Transverse colon (tissue), 4 donors: ENCODE results near the gene PI16. TPM values are rescaled to one million over a fixed set of nuclear protein-coding genes. Genes with fewer than 3 reads are reported as not detected.

Experiments
- DNase-seq: peaks from one replicate; pipeline ENCODE4 v3.0.0-alpha.2; 2019
- H3K27ac ChIP-seq, 4 donors: fragments of 200-600 bp; sonication (generic); 2 replicates each; pipeline ENCODE4 v1.5.1; 2016 to 2018; ENCODE audit warnings: inconsistent platforms in 4 of 4
- H3K27me3 ChIP-seq: fragments of 200-600 bp; sonication (generic); 2 replicates; pipeline ENCODE4 v1.5.1; 2017; ENCODE audit warnings: inconsistent platforms
- H3K36me3 ChIP-seq, 4 donors: fragments of 200-600 bp; sonication (generic); 2 replicates each; pipeline ENCODE4 v1.5.1; 2017 to 2019; ENCODE audit warnings: inconsistent platforms in 4 of 4
- H3K4me1 ChIP-seq, 4 donors: fragments of 200-600 bp; sonication (generic); 2 replicates each; pipeline ENCODE4 v1.5.1; 2017 to 2020; ENCODE audit warnings: inconsistent platforms in 4 of 4
- H3K4me3 ChIP-seq, 4 donors: fragments of 200-600 bp; sonication (generic); 1 replicate in 1 of 4; 2 replicates in 3 of 4; pipeline versions ENCODE4 v1.5.1 to v1.6.1; 2017 to 2019; ENCODE audit warnings: inconsistent platforms in 4 of 4
- H3K9me3 ChIP-seq, 2 donors: fragments of 200-600 bp; sonication (generic); 2 replicates each; pipeline ENCODE4 v1.5.1; 2017 to 2019; ENCODE audit warnings: inconsistent platforms in 2 of 2
- EP300 ChIP-seq: sonication (generic); formaldehyde crosslinking; IDR thresholded peaks from one replicate; pipeline ENCODE4 v1.6.1; 2017; ENCODE audit warnings: antibody characterized with exemption, low read depth
- POLR2A ChIP-seq: fragments of 450-650 bp; IDR thresholded peaks from one replicate; pipeline ENCODE4 v1.6.1; 2016; ENCODE audit warnings: antibody characterized with exemption, mild to moderate bottlenecking, moderate library complexity
- POLR2AphosphoS5 ChIP-seq, 3 donors: sonication (generic); formaldehyde crosslinking; IDR thresholded peaks; one replicate each; pipeline ENCODE4 v1.6.1; 2016; ENCODE audit warnings: antibody characterized with exemption in 3 of 3
- WGBS, 2 donors: methylation state at CpG; one replicate each; pipeline ENCODE4 v1.1.5; 2018; ENCODE audit warnings: low coverage in 1 of 2; 5-methylcytosine and 5-hydroxymethylcytosine counted together
- in situ Hi-C, 4 donors: fragments of 200-750 bp; cut with MboI; loops; one replicate each; pipeline versions ENCODE4 v1.15.0 to v1.15.1; 2017; ENCODE audit warnings: low sequenced_read_pairs in 3 of 4, low pct_ligation_motif_present in 1 of 4, low pct_unique_long_range_greater_than_20kb in 1 of 4
- intact Hi-C: fragments of 100-400 bp; cut with DNase I; formaldehyde crosslinking; loops from one replicate; pipeline ENCODE4 v1.15.1; 2023; ENCODE audit warnings: low total_unique reads
- total RNA-seq, 4 donors: library from RNA; depleted of rRNA; stranded (reverse); fragments of >200 nt; gene quantifications; one replicate each; pipeline ENCODE4 v1.1.0, GENCODE V29; 2016
- TF ChIP-seq, protein P1 (sequence below), 5 experiments: fragments of 200-600 bp in 3 of 5; fragments of 450-650 bp in 2 of 5; sonication (generic) in 3 of 5; IDR thresholded peaks; 1 replicate in 2 of 5; 2 replicates in 3 of 5; pipeline ENCODE4 v1.5.1; 2016 to 2017; ENCODE audit warnings: antibody characterized with exemption in 5 of 5, inconsistent platforms in 3 of 5, mild to moderate bottlenecking in 2 of 5, moderate library complexity in 1 of 5

Gene PI16
- total RNA-seq, 4 donors from 2014 or later: 0.60 to 5.6 (median 4.0) TPM; not detected in 1

- H3K27me3 ChIP-seq: no peaks in the 10 kb centered on the region
- H3K4me3 ChIP-seq: no peak overlapping the region
- H3K36me3 ChIP-seq: peaks cover 0 to 68% (median 29%) of the 10 kb centered on the region in 4 donors
- no peaks in the 10 kb centered on the region for H3K9me3 ChIP-seq
- H3K4me1 ChIP-seq: no peaks in the 10 kb centered on the region
- WGBS, 2 donors: 79% methylated on average over 14 of the region's 14 CpGs; no CpG with 5 or more reads in 1 of the 2 donors
- no peak for TF ChIP-seq POLR2A
- TF ChIP-seq, protein P1, sequence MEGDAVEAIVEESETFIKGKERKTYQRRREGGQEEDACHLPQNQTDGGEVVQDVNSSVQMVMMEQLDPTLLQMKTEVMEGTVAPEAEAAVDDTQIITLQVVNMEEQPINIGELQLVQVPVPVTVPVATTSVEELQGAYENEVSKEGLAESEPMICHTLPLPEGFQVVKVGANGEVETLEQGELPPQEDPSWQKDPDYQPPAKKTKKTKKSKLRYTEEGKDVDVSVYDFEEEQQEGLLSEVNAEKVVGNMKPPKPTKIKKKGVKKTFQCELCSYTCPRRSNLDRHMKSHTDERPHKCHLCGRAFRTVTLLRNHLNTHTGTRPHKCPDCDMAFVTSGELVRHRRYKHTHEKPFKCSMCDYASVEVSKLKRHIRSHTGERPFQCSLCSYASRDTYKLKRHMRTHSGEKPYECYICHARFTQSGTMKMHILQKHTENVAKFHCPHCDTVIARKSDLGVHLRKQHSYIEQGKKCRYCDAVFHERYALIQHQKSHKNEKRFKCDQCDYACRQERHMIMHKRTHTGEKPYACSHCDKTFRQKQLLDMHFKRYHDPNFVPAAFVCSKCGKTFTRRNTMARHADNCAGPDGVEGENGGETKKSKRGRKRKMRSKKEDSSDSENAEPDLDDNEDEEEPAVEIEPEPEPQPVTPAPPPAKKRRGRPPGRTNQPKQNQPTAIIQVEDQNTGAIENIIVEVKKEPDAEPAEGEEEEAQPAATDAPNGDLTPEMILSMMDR (IDR thresholded peaks at IDR 0.05): no peak
- TF ChIP-seq EP300: no peak
- TF ChIP-seq POLR2AphosphoS5 (IDR thresholded peaks at IDR 0.05): no peak
- H3K27ac ChIP-seq: no peak overlapping the region
- intact Hi-C loops (no loop called here), in situ Hi-C loops (no loop called here)
- no peak for DNase-seq
Measured at GRCh38 chr6:36969240-36969691, 14.7 kb downstream of the PI16 start.

DNA sequence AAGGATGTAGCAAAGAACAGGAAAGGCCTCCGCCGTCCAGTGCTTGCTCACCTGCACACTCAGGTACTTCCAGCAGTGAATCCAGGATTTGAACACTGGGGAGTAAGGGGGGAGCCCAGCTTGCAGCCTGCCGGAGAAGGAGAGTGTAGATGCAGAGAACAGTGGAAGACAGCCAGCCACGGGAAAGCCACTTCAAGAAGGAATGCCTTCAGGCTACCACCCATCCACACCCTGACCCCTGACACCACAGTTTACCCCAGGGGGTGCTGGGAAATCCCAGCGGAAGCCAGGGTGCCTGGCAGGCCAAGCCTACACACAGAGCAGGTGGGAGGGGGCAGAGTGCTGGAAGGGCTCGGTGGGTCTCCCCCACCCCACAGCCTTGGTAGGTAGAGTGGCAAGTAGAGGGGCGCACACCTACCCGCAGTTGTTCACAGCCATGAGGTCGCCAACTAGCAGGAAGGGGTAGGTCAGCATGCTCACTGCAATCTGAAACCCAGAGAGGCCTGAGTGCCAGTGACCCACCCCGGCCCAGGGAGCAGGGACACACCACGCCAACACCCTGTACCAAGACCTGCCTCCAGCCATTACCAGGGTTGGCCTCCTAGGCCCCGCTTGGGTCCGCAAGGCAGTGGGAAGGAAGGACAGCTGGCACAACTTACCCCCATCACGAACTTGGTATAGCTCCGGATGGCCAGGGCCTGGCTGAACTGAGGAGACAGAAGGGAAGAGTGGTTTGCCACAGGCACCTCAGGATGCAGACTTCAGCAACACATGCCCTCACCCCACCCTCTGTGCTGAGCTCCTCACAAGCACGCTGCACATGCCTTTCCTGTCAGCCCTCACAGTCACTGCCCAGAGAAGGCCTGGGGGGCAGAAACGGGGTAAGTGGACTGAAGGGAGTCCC, 15.7 kb downstream of the PI16 start:
- in situ Hi-C loops (no loop called here), intact Hi-C loops (no loop called here)
- no peak overlapping the region for H3K27ac ChIP-seq
- no peaks in the 10 kb centered on the region for H3K27me3 ChIP-seq
- H3K4me3 ChIP-seq: no peak overlapping the region
- peaks cover 0 to 78% (median 33%) of the 10 kb centered on the region in 4 donors for H3K36me3 ChIP-seq
- no peak for TF ChIP-seq EP300
- TF ChIP-seq, protein P1 (IDR thresholded peaks at IDR 0.05): no peak
- TF ChIP-seq POLR2AphosphoS5 (IDR thresholded peaks at IDR 0.05): no peak
- no peak for TF ChIP-seq POLR2A
- H3K9me3 ChIP-seq: no peaks in the 10 kb centered on the region
- WGBS, 2 donors: 90% methylated on average over 14 of the region's 17 CpGs; no CpG with 5 or more reads in 1 of the 2 donors
- no peak for DNase-seq
- no peaks in the 10 kb centered on the region for H3K4me1 ChIP-seq

DNA sequence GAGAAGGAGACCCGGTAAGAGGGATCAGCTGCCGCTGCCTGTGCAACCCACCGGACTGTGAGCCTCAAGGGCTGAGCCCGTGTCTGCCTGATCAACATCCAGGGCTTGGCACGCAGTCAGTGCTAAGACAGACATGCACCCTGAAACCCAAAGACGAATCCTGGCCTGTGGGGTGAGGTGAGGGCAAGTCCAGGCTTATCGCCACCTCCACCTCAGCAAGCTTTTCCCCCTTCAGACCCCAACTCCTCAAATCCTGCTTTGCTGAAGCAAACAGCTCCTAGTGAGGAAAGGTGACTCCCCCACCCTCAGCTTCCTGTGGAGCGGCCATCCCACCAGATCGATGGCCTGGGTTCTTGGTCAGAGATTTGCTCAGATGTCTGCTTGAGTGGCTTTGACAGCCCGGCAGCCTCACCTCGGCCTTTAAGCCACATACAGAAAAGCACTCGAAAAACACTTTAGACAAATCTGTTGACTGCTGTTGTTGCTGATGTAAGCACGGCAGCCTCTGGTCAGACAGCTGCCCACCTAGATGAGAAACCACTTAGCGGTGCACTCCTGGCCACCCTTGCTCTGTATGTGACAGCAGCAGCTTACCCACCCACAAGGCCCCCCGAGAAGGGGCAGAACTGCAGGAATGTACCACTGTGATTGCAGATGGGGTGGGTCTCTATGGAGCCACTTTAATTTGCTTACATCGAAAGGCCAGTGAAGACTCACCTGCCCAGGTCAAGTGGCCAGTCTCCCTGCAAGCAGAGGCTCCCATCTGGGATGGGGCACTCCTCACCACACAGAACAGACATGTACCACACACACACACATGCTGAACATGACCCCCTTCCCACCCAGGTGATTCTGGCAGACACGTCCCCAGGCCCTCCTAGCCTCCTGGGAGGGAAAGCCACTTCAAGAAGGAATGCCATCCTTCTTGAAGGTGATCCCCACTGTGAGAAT, 16.6 kb downstream of the PI16 start:
- no peaks in the 10 kb centered on the region for H3K27me3 ChIP-seq
- peaks cover 0 to 87% (median 38%) of the 10 kb centered on the region in 4 donors for H3K36me3 ChIP-seq
- intact Hi-C loops: no loop called here
- no peaks in the 10 kb centered on the region for H3K9me3 ChIP-seq
- H3K4me3 ChIP-seq: no peak overlapping the region
- in situ Hi-C loops: no loop called here
- no peak overlapping the region for H3K27ac ChIP-seq
- no peak for DNase-seq
- WGBS, 2 donors: 93% methylated on average over 17 of the region's 17 CpGs; no CpG with 5 or more reads in 1 of the 2 donors
- TF ChIP-seq EP300: no peak
- H3K4me1 ChIP-seq: no peaks in the 10 kb centered on the region

- no peaks in the 10 kb centered on the region for H3K27me3 ChIP-seq
- H3K9me3 ChIP-seq: no peaks in the 10 kb centered on the region
- no peak overlapping the region for H3K4me3 ChIP-seq
- intact Hi-C loops (no loop called here), in situ Hi-C loops (no loop called here)
- DNase-seq: no peak
- TF ChIP-seq EP300: no peak
- TF ChIP-seq POLR2A: no peak
- TF ChIP-seq, protein P1 (IDR thresholded peaks at IDR 0.05): no peak
- TF ChIP-seq POLR2AphosphoS5 (IDR thresholded peaks at IDR 0.05): no peak
- H3K27ac ChIP-seq: no peak overlapping the region
- WGBS, 2 donors: 86 to 91% methylated on average over 7 to 14 of the region's 14 CpGs
- peaks cover 0 to 95% (median 43%) of the 10 kb centered on the region in 4 donors for H3K36me3 ChIP-seq
- no peaks in the 10 kb centered on the region for H3K4me1 ChIP-seq
Measured at GRCh38 chr6:36971921-36972673, 17.6 kb downstream of the PI16 start.
